Measurements from ENCODE around the gene CPNE2.

- no peak for TF ChIP-seq CTCF (optimal IDR thresholded peaks at IDR 0.05 in 1 of 3, IDR thresholded peaks at IDR 0.05 in 1 of 3, conservative IDR thresholded peaks at IDR 0.05 in 1 of 3; ENCODE audit: extremely low read depth in 1 of 3, insufficient read depth in 2 of 3, low read length in 3 of 3)
- no peak for TF ChIP-seq EZH2 (IDR thresholded peaks at IDR 0.05; ENCODE audit: low read length)
Measured at GRCh38 chr16:57113042-57113453, 20.7 kb downstream of the CPNE2 start.

All from keratinocyte (primary cell).